IMR-90 (cell line): ENCODE results near the gene CFAP52. TPM values are rescaled to one million over a fixed set of nuclear protein-coding genes. Genes with fewer than 3 reads are reported as not detected.

ENCODE experiments used
- polyA plus RNA-seq, 3 experiments: library from polyadenylated mRNA; depleted of rRNA; stranded (reverse); fragments of >200 nt; gene quantifications; 2 replicates each; pipeline ENCODE4 v1.2.3, GENCODE V29; 2012; ENCODE audit warnings: low replicate concordance in 1 of 3
- total RNA-seq: library from RNA; depleted of rRNA; stranded (reverse); fragments of >200 nt; gene quantifications from 2 replicates; pipeline ENCODE4 v1.2.3, GENCODE V29; 2012; rRNA removed

Gene CFAP52
- total and polyA plus RNA-seq, 2 of the 4 experiments (the other 2 are of a cell fraction): 0.22 TPM; not detected in 1

Other genes with a start within 250 kb of the CFAP52 start
- 26.5 and 79.2 TPM in 2 replicates for gene STX8, start 822 bp upstream of the CFAP52 start, total RNA-seq
- gene STX8, start 822 bp upstream of the CFAP52 start, polyA plus RNA-seq (2012; rRNA removed): 47.0 and 53.0 TPM in 2 replicates
- gene USP43, start 68.9 kb downstream of the CFAP52 start, total RNA-seq: not detected in 2 replicates
- not detected in 2 replicates for gene USP43, start 68.9 kb downstream of the CFAP52 start, polyA plus RNA-seq (2012; rRNA removed)
- gene DHRS7C, start 214.9 kb downstream of the CFAP52 start, total RNA-seq: not detected in 2 replicates
- gene DHRS7C, start 214.9 kb downstream of the CFAP52 start, polyA plus RNA-seq (2012; rRNA removed): not detected in 2 replicates
- gene GSG1L2, start 245.4 kb downstream of the CFAP52 start, total RNA-seq: not detected in 2 replicates
- gene GSG1L2, start 245.4 kb downstream of the CFAP52 start, polyA plus RNA-seq (2012; rRNA removed): not detected in 2 replicates
- under 0.01 TPM in 1 of 2 replicates, not detected in the other for gene GLP2R, start 249.3 kb downstream of the CFAP52 start, total RNA-seq
- gene GLP2R, start 249.3 kb downstream of the CFAP52 start, polyA plus RNA-seq (2012; rRNA removed): 0.07 and 0.09 TPM in 2 replicates